Endothelial cell of umbilical vein (primary cell): ENCODE measurements around the gene SLC16A7. TPM values are rescaled to one million over a fixed set of nuclear protein-coding genes. Genes with fewer than 3 reads are reported as not detected.

ENCODE experiments used
- BruUV-seq: library from RNA; stranded (reverse); fragments of 400-500 nt; replicated peaks from 2 replicates; lab custom pipeline; 2021; lab: Mats Ljungman, UMichigan
- CTCF ChIA-PET: fragments of 300-600, 350-600 bp; sonication (Branson Sonifier 250); formaldehyde crosslinking; loops from one replicate; lab custom pipeline; 2021; ENCODE audit warnings: antibody characterized with exemption, inconsistent platforms; lab: Charles Lee
- POLR2A ChIA-PET: fragments of 300-600, 350-600 bp; sonication (Branson Sonifier 250); formaldehyde crosslinking; loops from one replicate; lab custom pipeline; 2021; ENCODE audit warnings: antibody characterized with exemption, inconsistent platforms; lab: Charles Lee
- DNase-seq: peaks from one replicate; pipeline ENCODE4 v3.0.0-alpha.2; 2011; ENCODE audit warnings: low read depth, low spot score
- FAIRE-seq: peaks from 2 replicates; lab custom pipeline; 2011; peaks lifted over from hg19 to GRCh38; lab: Jason Lieb, UNC
- H2AFZ ChIP-seq: 2 replicates; pipeline ENCODE4 v1.6.0; 2012; ENCODE audit warnings: low read depth, low read length, control low read depth, inconsistent platforms
- H3K27ac ChIP-seq: 2 replicates; pipeline ENCODE4 v1.5.1; 2011; ENCODE audit warnings: low read depth, mild to moderate bottlenecking, control low read depth, low read length, moderate library complexity; ENCODE audit not compliant: insufficient read depth
- H3K27me3 ChIP-seq, 2 experiments: 2 replicates each; pipeline versions ENCODE4 v1.6.0 to v1.6.1; 2011; ENCODE audit warnings: low read length in 2 of 2, mixed read lengths in 1 of 2; ENCODE audit not compliant: control insufficient read depth in 2 of 2, insufficient read depth in 2 of 2
- H3K36me3 ChIP-seq, 2 experiments: 2 replicates in 1 of 2; 3 replicates in 1 of 2; pipeline ENCODE4 v1.5.1; 2011; ENCODE audit warnings: low read length in 2 of 2, mild to moderate bottlenecking in 1 of 2, moderate library complexity in 1 of 2; ENCODE audit not compliant: control insufficient read depth in 2 of 2, insufficient read depth in 2 of 2; ENCODE audit errors: extremely low read depth in 1 of 2
- H3K4me1 ChIP-seq: 3 replicates; pipeline ENCODE4 v1.5.1; 2011; ENCODE audit warnings: mild to moderate bottlenecking, low read length; ENCODE audit not compliant: control insufficient read depth, insufficient read depth; ENCODE audit errors: extremely low read depth
- H3K4me2 ChIP-seq: 2 replicates; pipeline ENCODE4 v1.6.1; 2011; ENCODE audit warnings: low read length, control low read depth, mixed read lengths; ENCODE audit not compliant: insufficient read depth
- H3K4me3 ChIP-seq, 3 experiments: fragments of 200-600 bp in 1 of 3; sonication (generic), shearing (Covaris generic) in 1 of 3; replicated peaks in 1 of 3; 2 replicates each; pipeline ENCODE4 v1.5.1; 2011 to 2016; ENCODE audit warnings: control low read depth in 3 of 3, low read length in 3 of 3, mild to moderate bottlenecking in 2 of 3, inconsistent platforms in 1 of 3, low read depth in 1 of 3, moderate library complexity in 1 of 3; ENCODE audit not compliant: insufficient read depth in 1 of 3
- H3K79me2 ChIP-seq: 2 replicates; pipeline ENCODE4 v1.6.0; 2012; ENCODE audit warnings: low read length, inconsistent platforms; ENCODE audit not compliant: control insufficient read depth, insufficient read depth
- H3K9ac ChIP-seq: replicated peaks from 2 replicates; pipeline ENCODE3; 2011; ENCODE audit warnings: low read length, control low read depth; ENCODE audit not compliant: insufficient read depth; ENCODE audit errors: extremely low read depth
- H3K9me1 ChIP-seq: replicated peaks from 3 replicates; pipeline ENCODE4 v1.6.0; 2011; ENCODE audit warnings: mild to moderate bottlenecking, low read length; ENCODE audit not compliant: control insufficient read depth, insufficient read depth; ENCODE audit errors: extremely low read depth
- H3K9me3 ChIP-seq: replicated peaks from 2 replicates; pipeline ENCODE4 v1.5.1; 2012; ENCODE audit warnings: low read length, inconsistent platforms; ENCODE audit not compliant: control insufficient read depth, insufficient read depth
- H4K20me1 ChIP-seq: replicated peaks from 2 replicates; pipeline ENCODE3; 2011; ENCODE audit warnings: mild to moderate bottlenecking, low read length; ENCODE audit not compliant: control insufficient read depth, insufficient read depth; ENCODE audit errors: extremely low read depth
- EZH2 ChIP-seq: IDR thresholded peaks from 2 replicates; pipeline ENCODE4 v1.6.1; 2012; ENCODE audit warnings: borderline replicate concordance, low read depth, mild to moderate bottlenecking, moderate library complexity, low read length, inconsistent platforms; ENCODE audit not compliant: severe bottlenecking
- FOS ChIP-seq: IDR thresholded peaks from 2 replicates; pipeline ENCODE4 v1.6.1; 2011; ENCODE audit warnings: mild to moderate bottlenecking, low read length, moderate library complexity, borderline replicate concordance; ENCODE audit not compliant: insufficient read depth
- GATA2 ChIP-seq: IDR thresholded peaks from 2 replicates; pipeline ENCODE4 v1.7.0; 2011; ENCODE audit warnings: low read depth, mild to moderate bottlenecking, moderate library complexity, mixed read lengths, low read length; ENCODE audit not compliant: insufficient read length, insufficient read depth
- JUN ChIP-seq: IDR thresholded peaks from 2 replicates; pipeline ENCODE4 v1.6.1; 2011; ENCODE audit warnings: borderline replicate concordance, low read depth; ENCODE audit not compliant: insufficient read length, insufficient read depth
- MYC ChIP-seq: IDR thresholded peaks from one replicate; pipeline ENCODE4 v1.6.1; 2011; ENCODE audit warnings: mild to moderate bottlenecking, low read depth, low read length
- POLR2A ChIP-seq: IDR thresholded peaks from 2 replicates; pipeline ENCODE4 v1.6.1; 2012; ENCODE audit warnings: low read depth, mild to moderate bottlenecking, control low read depth, low read length
- POLR2AphosphoS5 ChIP-seq: IDR thresholded peaks from 2 replicates; pipeline ENCODE4 v1.6.1; 2012; ENCODE audit warnings: low read depth, mild to moderate bottlenecking, control low read depth, low read length, moderate library complexity; ENCODE audit not compliant: insufficient read depth
- dilution Hi-C: fragments of 300-500 bp; cut with MboI; formaldehyde crosslinking; loops from one replicate; pipeline ENCODE4 v1.15.0; 2019; ENCODE audit warnings: low sequenced_read_pairs; ENCODE audit not compliant: extremely low pct_ligation_motif_present
- intact Hi-C: fragments of 100-400 bp; cut with micrococcal nuclease; formaldehyde crosslinking; loops from one replicate; pipeline ENCODE4 v1.10.0; 2022
- polyA plus RNA-seq, 4 experiments: library from polyadenylated mRNA; depleted of rRNA in 3 of 4; stranded (reverse) in 3 of 4; unstranded in 1 of 4; fragments of >200 nt; gene quantifications; 2 replicates each; pipeline versions ENCODE4 v1.2.1 to v1.2.3, GENCODE V29; 2011 to 2012; ENCODE audit warnings: missing spikeins in 1 of 4
- total RNA-seq: library from RNA; stranded (reverse); gene quantifications from 2 replicates; pipeline ENCODE4 v1.2.3, GENCODE V29; 2021
- TF ChIP-seq, protein P1 (sequence below): IDR thresholded peaks from 2 replicates; pipeline ENCODE4 v1.6.1; 2011; ENCODE audit not compliant: insufficient read depth, insufficient read length
- TF ChIP-seq, protein P2 (sequence below), 2 donors: IDR thresholded peaks; 1 replicate in 1 of 2; 2 replicates in 1 of 2; pipeline ENCODE4 v1.5.1; 2011; ENCODE audit warnings: low read length in 2 of 2, mild to moderate bottlenecking in 2 of 2, moderate library complexity in 2 of 2, control low read depth in 1 of 2, inconsistent platforms in 1 of 2, low read depth in 1 of 2; ENCODE audit not compliant: insufficient read depth in 1 of 2; ENCODE audit errors: extremely low read depth in 1 of 2

SLC16A7 gene
- total and polyA plus RNA-seq, 2 donors (not counting 3 experiments of a cell fraction or from before 2014, with no cell fraction given), result 2.9 to 8.9 TPM

DNA sequence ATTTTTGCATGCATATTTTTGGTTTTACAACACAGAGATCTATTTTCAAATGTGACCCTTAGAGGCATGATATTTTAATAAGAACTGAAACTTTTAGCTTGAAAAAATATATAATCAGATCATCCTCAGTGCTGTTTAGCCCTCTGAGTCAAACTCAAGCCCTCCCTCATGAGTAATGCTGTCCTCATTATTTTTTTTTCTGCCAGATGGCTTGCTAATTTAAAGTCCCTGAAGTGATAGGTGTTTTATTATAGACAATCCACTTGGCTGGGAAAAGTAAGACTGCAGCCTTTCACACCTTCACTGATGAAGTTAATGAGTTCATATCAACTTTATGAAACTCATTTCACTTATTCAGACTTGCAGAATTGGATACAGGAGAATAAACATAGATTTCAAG, 227.7 kb downstream of the SLC16A7 start:
- Histone ChIP-seq H3K4me1 (no peaks in the 10 kb centered on the region), H3K27me3 (no peaks in the 10 kb centered on the region), H3K9me1 (no peaks in the 10 kb centered on the region), H3K4me2 (no peak overlapping the region), H3K27ac (no peak overlapping the region), H3K9ac (no peak overlapping the region), H4K20me1 (no peaks in the 10 kb centered on the region), H3K79me2 (no peaks in the 10 kb centered on the region), H2AFZ (no peak overlapping the region), H3K4me3 (no peak overlapping the region), H3K9me3 (no peaks in the 10 kb centered on the region), H3K36me3 (no peaks in the 10 kb centered on the region)
- dilution Hi-C loops (no loop called here), intact Hi-C loops (no loop called here)
- no TSS peak for BruUV-seq
- DNase-seq, result no peak
- TF ChIP-seq JUN (no peak), MYC (no peak), EZH2 (no peak), GATA2 (no peak), FOS (no peak), POLR2A (no peak), POLR2AphosphoS5 (no peak)
- TF ChIP-seq, protein P1, sequence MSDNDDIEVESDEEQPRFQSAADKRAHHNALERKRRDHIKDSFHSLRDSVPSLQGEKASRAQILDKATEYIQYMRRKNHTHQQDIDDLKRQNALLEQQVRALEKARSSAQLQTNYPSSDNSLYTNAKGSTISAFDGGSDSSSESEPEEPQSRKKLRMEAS, result no peak
- TF ChIP-seq, protein P2, sequence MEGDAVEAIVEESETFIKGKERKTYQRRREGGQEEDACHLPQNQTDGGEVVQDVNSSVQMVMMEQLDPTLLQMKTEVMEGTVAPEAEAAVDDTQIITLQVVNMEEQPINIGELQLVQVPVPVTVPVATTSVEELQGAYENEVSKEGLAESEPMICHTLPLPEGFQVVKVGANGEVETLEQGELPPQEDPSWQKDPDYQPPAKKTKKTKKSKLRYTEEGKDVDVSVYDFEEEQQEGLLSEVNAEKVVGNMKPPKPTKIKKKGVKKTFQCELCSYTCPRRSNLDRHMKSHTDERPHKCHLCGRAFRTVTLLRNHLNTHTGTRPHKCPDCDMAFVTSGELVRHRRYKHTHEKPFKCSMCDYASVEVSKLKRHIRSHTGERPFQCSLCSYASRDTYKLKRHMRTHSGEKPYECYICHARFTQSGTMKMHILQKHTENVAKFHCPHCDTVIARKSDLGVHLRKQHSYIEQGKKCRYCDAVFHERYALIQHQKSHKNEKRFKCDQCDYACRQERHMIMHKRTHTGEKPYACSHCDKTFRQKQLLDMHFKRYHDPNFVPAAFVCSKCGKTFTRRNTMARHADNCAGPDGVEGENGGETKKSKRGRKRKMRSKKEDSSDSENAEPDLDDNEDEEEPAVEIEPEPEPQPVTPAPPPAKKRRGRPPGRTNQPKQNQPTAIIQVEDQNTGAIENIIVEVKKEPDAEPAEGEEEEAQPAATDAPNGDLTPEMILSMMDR (IDR thresholded peaks at IDR 0.05; ENCODE audit: extremely low read depth in 1 of 2, insufficient read depth in 1 of 2, low read depth in 1 of 2, low read length in 2 of 2), result no peak
- no peak for FAIRE-seq
- CTCF ChIA-PET, result no interaction called here
- POLR2A ChIA-PET, result no interaction called here
